Mesendoderm (in vitro differentiated cells): ENCODE data around the gene TMEM50B.

ENCODE experiments used
- DNase-seq: peaks from one replicate; pipeline ENCODE4 v3.0.0; 2013
- H2AK5ac ChIP-seq: 2 replicates; pipeline ENCODE4 v1.6.1; 2013; ENCODE audit warnings: low read length, inconsistent platforms
- H2BK120ac ChIP-seq: 2 replicates; pipeline ENCODE4 v1.6.1; 2013; ENCODE audit warnings: low read depth, mild to moderate bottlenecking, low read length, moderate library complexity, mixed read lengths
- H2BK15ac ChIP-seq: replicated peaks from 2 replicates; pipeline ENCODE4 v1.6.1; 2013; ENCODE audit warnings: low read depth, mild to moderate bottlenecking, moderate library complexity
- H2BK5ac ChIP-seq: 2 replicates; pipeline ENCODE4 v1.6.1; 2013; ENCODE audit warnings: low read length, inconsistent platforms
- H3K18ac ChIP-seq: 2 replicates; pipeline ENCODE4 v1.6.1; 2013; ENCODE audit warnings: mild to moderate bottlenecking, low read length, mixed read lengths
- H3K23ac ChIP-seq: one replicate; pipeline ENCODE4 v1.6.1; 2013; ENCODE audit warnings: low read length
- H3K27ac ChIP-seq: 2 replicates; pipeline ENCODE4 v1.5.1; 2013; ENCODE audit warnings: low read depth, mild to moderate bottlenecking, inconsistent platforms, low read length, moderate library complexity
- H3K27me3 ChIP-seq: 2 replicates; pipeline ENCODE4 v1.6.1; 2013; ENCODE audit warnings: low read length, control low read depth, mild to moderate bottlenecking, inconsistent platforms; ENCODE audit not compliant: insufficient read depth, poor library complexity
- H3K36me3 ChIP-seq: 2 replicates; pipeline ENCODE4 v1.6.1; 2013; ENCODE audit warnings: low read length, inconsistent platforms; ENCODE audit not compliant: control insufficient read depth, insufficient read depth
- H3K4ac ChIP-seq: one replicate; pipeline ENCODE4 v1.6.1; 2013; ENCODE audit warnings: low read depth, mild to moderate bottlenecking, low read length, moderate library complexity
- H3K4me1 ChIP-seq: 2 replicates; pipeline ENCODE4 v1.6.1; 2013; ENCODE audit warnings: low read depth, low read length, inconsistent platforms; ENCODE audit not compliant: control insufficient read depth
- H3K4me2 ChIP-seq: 2 replicates; pipeline ENCODE4 v1.6.1; 2013; ENCODE audit warnings: low read length
- H3K4me3 ChIP-seq: 2 replicates; pipeline ENCODE4 v1.5.1; 2013; ENCODE audit warnings: mild to moderate bottlenecking, low read length
- H3K56ac ChIP-seq: one replicate; pipeline ENCODE4 v1.6.1; 2013; ENCODE audit warnings: low read length
- H3K79me1 ChIP-seq: 2 replicates; pipeline ENCODE4 v1.6.1; 2013; ENCODE audit warnings: low read length, inconsistent platforms
- H3K79me2 ChIP-seq: 2 replicates; pipeline ENCODE4 v1.6.1; 2013; ENCODE audit warnings: mild to moderate bottlenecking, low read length; ENCODE audit not compliant: control insufficient read depth, insufficient read depth
- H3K9ac ChIP-seq: 2 replicates; pipeline ENCODE4 v1.6.1; 2013; ENCODE audit warnings: low read length, inconsistent platforms
- H4K5ac ChIP-seq: one replicate; pipeline ENCODE4 v1.6.1; 2013; ENCODE audit warnings: low read length
- H4K8ac ChIP-seq: one replicate; pipeline ENCODE4 v1.6.1; 2013; ENCODE audit warnings: low read depth, mild to moderate bottlenecking, control low read depth, low read length, moderate library complexity
- WGBS: extraction: QIAGEN DNeasy Blood & Tissue Kit; methylation state at CpG from one replicate; pipeline ENCODE4 v1.1.7; 2013; ENCODE audit warnings: low lambda C conversion rate, missing lambda C conversion rate; ENCODE audit not compliant: insufficient coverage; ENCODE audit errors: extremely low coverage; 5-methylcytosine and 5-hydroxymethylcytosine counted together

The TMEM50B gene

GRCh38 chr21:33487996-33488395, 8.2 kb upstream of the TMEM50B start:
- DNase-seq: no peak
- Histone ChIP-seq H2BK15ac (no peak overlapping the region), H2AK5ac (no peak overlapping the region), H3K23ac (no peak overlapping the region), H3K18ac (no peak overlapping the region), H3K79me1 (no peaks in the 10 kb centered on the region), H3K4me3 (no peak overlapping the region), H3K56ac (no peak overlapping the region), H3K79me2 (no peaks in the 10 kb centered on the region), H3K27me3 (no peaks in the 10 kb centered on the region), H4K8ac (no peak overlapping the region), H3K9ac (no peak overlapping the region), H4K5ac (no peak overlapping the region), H3K4ac (peak overlapping the region; percentile 9), H3K36me3 (no peaks in the 10 kb centered on the region), H3K4me1 (peaks cover 2% of the 10 kb centered on the region), H3K4me2 (no peak overlapping the region), H3K27ac (no peak overlapping the region), H2BK120ac (no peak overlapping the region), H2BK5ac (no peak overlapping the region)
- no CpG with 5 or more reads among the region's 5 CpGs for WGBS

DNA sequence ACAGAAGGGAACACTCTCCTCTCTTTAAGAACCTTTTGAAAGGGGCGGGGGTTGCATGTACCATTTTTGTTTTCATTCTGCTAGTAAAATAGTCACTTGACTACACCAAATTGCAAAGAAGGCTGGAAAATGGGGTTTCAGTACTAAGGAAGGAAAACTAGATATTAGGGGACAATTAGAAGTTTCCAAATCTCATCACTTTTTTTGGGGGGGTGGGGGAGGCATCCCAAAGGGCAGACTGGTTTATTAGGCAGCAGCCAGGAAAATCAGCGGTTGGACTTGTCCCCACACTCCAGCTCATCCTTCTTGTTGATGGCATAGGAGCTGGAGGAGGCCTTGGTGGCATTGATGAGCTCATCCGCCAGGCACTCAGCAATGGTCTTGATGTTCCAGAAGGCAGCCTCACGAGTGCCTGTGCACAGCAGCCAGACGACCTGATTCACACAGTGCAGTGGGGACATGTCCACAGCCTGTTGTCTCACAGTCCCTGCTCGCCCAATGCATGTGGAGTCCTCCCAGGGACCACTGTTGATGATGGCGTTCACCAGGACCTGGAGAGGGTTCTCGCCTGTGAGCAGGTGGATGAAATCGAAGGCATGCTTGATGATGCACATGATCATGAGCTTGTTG, 1.7 kb upstream of the TMEM50B start:
- DNase-seq: peak; percentile 42
- Histone ChIP-seq H3K18ac (no peak overlapping the region), H3K27ac (no peak overlapping the region), H3K4me3 (no peak overlapping the region), H3K27me3 (no peaks in the 10 kb centered on the region), H3K9ac (no peak overlapping the region), H3K36me3 (no peaks in the 10 kb centered on the region), H2AK5ac (no peak overlapping the region), H4K5ac (no peak overlapping the region), H4K8ac (no peak overlapping the region), H2BK15ac (no peak overlapping the region), H3K23ac (no peak overlapping the region), H2BK5ac (no peak overlapping the region), H2BK120ac (no peak overlapping the region), H3K79me1 (no peaks in the 10 kb centered on the region), H3K56ac (no peak overlapping the region), H3K4me2 (no peak overlapping the region), H3K4ac (no peak overlapping the region), H3K4me1 (no peaks in the 10 kb centered on the region), H3K79me2 (no peaks in the 10 kb centered on the region)
- no CpG with 5 or more reads among the region's 9 CpGs for WGBS

DNA sequence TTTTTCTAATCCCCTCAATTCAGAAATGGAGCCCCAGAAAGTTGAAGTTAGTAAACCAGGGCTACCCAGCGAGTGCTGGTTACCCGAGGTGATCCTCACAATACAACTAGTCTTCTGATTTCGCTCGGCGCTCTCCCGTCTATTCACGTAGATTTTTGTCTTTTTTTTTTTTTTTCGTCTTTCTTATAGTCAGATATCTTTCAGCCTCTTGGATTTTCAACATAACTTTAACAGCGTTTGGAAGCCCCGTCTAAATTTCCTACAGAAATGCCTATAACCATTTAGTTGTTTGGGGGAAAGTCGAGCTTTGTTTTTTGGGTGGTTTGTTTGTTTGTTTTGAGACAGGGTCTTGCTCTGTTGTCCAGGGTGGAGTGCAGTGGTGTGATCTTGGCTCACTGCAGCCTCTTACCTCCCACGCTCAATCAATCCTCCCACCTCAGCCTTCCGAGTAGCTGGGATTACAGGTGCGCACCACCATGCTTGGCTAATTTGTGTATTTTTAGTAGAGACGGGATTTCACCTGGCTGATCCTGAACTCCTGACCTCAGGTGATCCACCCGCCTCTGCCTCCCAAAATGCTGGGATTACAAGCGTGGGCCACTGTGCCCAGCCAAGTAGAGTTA, 818 bp upstream of the TMEM50B start:
- H3K36me3 ChIP-seq: no peaks in the 10 kb centered on the region
- H3K18ac ChIP-seq: no peak overlapping the region
- no peak overlapping the region for H2BK5ac ChIP-seq
- H2BK120ac ChIP-seq: no peak overlapping the region
- no peak overlapping the region for H4K8ac ChIP-seq
- no peak overlapping the region for H2BK15ac ChIP-seq
- WGBS: no CpG with 5 or more reads among the region's 17 CpGs
- H3K27ac ChIP-seq: peak overlapping the region; percentile 78
- DNase-seq: no peak
- no peaks in the 10 kb centered on the region for H3K79me1 ChIP-seq
- H3K56ac ChIP-seq: peak overlapping the region; percentile 96
- no peak overlapping the region for H3K4ac ChIP-seq
- H3K4me2 ChIP-seq: peak overlapping the region; percentile 73
- no peak overlapping the region for H2AK5ac ChIP-seq
- no peaks in the 10 kb centered on the region for H3K79me2 ChIP-seq
- peak overlapping the region; percentile 94 for H3K9ac ChIP-seq
- H3K27me3 ChIP-seq: no peaks in the 10 kb centered on the region
- no peak overlapping the region for H3K23ac ChIP-seq
- H3K4me3 ChIP-seq: peak overlapping the region; percentile 56
- H4K5ac ChIP-seq: no peak overlapping the region
- no peaks in the 10 kb centered on the region for H3K4me1 ChIP-seq

DNA sequence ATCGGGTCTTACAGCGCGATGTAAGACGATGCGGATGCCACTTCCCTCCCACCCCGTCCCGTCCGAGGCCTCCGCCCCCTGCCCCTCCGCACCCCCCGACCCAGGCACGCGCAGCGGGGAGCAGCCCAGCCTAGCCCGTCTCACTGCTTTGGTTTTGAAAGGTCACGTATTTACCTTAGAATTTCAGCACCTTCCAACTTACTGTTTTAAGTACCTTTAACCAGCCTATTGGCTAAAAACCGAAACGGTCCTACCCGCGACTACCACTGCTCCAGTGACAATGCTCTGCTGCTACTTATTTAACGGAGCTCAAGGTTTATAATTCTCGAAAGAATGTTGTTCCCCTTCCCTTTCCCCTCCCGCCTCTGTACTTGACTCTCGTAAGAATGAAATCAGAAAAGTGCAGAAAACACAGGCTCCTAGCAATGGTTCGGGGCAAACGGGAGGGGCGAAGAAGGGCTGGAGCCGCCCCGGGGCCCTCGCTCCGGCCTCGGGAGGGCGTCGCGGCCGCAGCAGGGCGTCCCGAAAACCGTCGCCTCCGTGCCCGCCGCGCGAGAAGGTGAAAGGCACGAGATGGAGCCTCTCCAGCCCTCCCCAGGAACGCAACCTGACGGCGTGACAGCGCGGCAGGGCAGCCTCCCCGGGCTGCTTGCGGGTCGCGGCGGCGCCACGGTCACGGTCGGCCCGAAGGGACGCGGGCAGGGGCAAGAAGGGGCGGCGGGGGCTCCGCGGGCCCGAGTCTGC, 667 bp downstream of the TMEM50B start:
- H3K4me1 ChIP-seq: no peaks in the 10 kb centered on the region
- no peak overlapping the region for H4K5ac ChIP-seq
- peak overlapping the region; percentile 86 for H3K27ac ChIP-seq
- H3K79me1 ChIP-seq: no peaks in the 10 kb centered on the region
- no peak overlapping the region for H2BK5ac ChIP-seq
- peak overlapping the region; percentile 60 for H3K4ac ChIP-seq
- peak overlapping the region; percentile 88 for H3K18ac ChIP-seq
- peak overlapping the region; percentile 92 for H3K56ac ChIP-seq
- DNase-seq: peak; percentile 44
- H2BK15ac ChIP-seq: no peak overlapping the region
- H2BK120ac ChIP-seq: no peak overlapping the region
- H3K4me2 ChIP-seq: peak overlapping the region; percentile 87
- H2AK5ac ChIP-seq: no peak overlapping the region
- H3K36me3 ChIP-seq: no peaks in the 10 kb centered on the region
- H3K9ac ChIP-seq: peak overlapping the region; percentile 86
- H4K8ac ChIP-seq: no peak overlapping the region
- H3K79me2 ChIP-seq: no peaks in the 10 kb centered on the region
- peak overlapping the region; percentile 85 for H3K4me3 ChIP-seq
- H3K23ac ChIP-seq: peak overlapping the region; percentile 80
- no CpG with 5 or more reads among the region's 68 CpGs for WGBS
- H3K27me3 ChIP-seq: no peaks in the 10 kb centered on the region

GRCh38 chr21:33478182-33478581, 1.6 kb downstream of the TMEM50B start:
- Histone ChIP-seq H3K27ac (no peak overlapping the region), H3K27me3 (no peaks in the 10 kb centered on the region), H2BK120ac (no peak overlapping the region), H3K56ac (no peak overlapping the region), H2BK15ac (no peak overlapping the region), H2AK5ac (no peak overlapping the region), H3K4me3 (no peak overlapping the region), H3K79me2 (no peaks in the 10 kb centered on the region), H3K4ac (no peak overlapping the region), H3K4me2 (peak overlapping the region; percentile 87), H3K79me1 (no peaks in the 10 kb centered on the region), H3K18ac (no peak overlapping the region), H3K36me3 (no peaks in the 10 kb centered on the region), H2BK5ac (no peak overlapping the region), H4K8ac (no peak overlapping the region), H3K4me1 (no peaks in the 10 kb centered on the region), H3K9ac (peak overlapping the region; percentile 86), H3K23ac (no peak overlapping the region), H4K5ac (no peak overlapping the region)
- no CpG with 5 or more reads among the region's 9 CpGs for WGBS
- peak; percentile 0 for DNase-seq
